IPS DF 4.7 (cell line): ENCODE results near the gene NUMA1.

Source experiments
- DNase-seq: peaks from one replicate; pipeline ENCODE4 v3.0.0-alpha.2; 2013; ENCODE audit warnings: low spot score; ENCODE audit errors: extremely low read depth

Gene NUMA1

DNA sequence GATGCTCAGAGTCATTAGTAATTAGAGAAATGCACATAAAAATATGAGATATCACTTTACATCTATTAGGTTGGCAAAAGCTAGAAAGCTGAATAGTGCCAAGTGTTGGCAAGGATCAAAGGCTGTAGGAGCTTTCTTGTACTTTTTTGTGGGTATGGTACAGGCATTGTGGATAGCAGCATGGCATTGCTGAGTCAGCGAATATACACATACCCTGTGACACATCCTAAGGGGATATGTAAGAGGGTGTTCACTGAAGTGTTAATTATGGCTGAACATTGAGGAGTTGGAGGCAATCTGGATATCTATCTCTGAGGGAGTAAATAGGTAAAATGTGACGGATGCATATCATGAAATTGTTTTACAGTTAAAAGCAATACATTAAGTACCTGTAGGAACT, 108.7 kb downstream of the NUMA1 start:
- DNase-seq, result no peak

GRCh38 chr11:71964641-71965040, 115.7 kb downstream of the NUMA1 start:
- no peak for DNase-seq

DNA sequence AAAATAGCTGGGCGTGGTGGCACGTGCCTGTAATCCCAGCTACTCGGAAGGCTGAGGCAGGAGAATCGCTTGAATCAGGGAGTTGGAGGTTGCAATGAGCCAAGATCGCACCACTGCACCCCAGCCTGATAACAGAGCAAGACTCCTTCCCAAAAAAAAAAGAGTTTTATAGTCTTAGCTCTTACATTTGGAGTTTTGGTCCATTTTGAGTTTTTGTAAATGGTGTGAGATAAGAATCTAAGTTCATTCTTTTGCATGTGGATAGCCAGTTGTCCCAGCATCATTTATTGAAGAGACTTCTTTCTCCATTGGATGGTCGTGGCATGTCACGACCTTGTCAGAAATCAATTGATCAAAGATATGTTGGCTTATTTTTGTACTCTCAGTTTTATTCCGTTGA, 116.9 kb downstream of the NUMA1 start:
- DNase-seq, result no peak

GRCh38 chr11:71962428-71963038, 117.8 kb downstream of the NUMA1 start:
- no peak for DNase-seq

DNA sequence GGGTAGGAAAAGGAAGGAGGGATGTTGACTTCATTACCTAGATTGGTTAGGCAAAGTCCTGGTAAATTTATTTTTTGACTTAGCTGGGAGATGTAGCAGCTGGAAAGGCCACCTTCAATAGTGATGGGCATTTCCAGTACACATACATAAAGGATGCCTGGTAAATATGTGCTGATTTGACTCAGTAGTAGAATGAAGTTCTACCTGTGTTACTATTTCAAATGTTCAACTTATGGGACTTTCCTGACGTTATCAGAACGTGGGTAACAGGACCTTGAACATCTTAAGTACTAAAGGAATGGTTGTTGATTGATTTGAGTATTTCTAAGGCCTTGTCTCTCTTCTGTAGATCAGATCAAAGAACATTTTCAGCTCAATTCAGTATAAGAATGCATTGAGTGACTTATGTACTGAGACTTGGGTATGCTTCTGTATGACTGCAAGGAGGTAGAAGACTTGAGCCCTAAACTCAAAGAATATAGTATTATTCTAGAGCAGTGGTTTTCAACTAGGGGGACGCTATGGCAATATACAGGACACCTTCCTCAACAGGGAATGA, 124.4 kb downstream of the NUMA1 start:
- no peak for DNase-seq
